ENCODE results near the gene PTPRB. TPM values are rescaled to one million over a fixed set of nuclear protein-coding genes. Genes with fewer than 3 reads are reported as not detected.
"Not testable (repeated sequence)": the region's sequence is repeated elsewhere in the genome, so short reads cannot be mapped to it uniquely, and the experiment has no call there.

Gene PTPRB
- total RNA-seq, 2 donors from 2014 or later: 11.2 to 20.3 TPM

DNA sequence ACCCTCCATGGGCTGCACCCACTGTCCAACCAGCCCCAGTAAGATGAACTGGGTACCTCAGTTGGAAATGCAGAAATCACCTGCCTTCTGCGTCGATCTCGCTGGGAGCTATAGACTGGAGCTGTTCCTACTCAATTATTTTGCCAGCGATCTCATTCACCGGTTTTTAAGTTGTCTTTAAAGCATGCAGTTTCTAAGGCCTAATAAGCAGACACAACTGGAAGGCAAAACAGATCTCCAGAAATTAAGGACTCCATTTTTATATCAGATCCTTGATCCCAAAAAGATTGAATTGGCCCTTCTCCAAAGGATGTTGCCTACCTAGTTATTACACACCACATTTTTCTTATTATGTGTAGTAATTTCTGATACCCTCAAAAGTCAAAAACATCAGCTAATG lies 139.7 kb downstream of the PTPRB start:
- Histone ChIP-seq H3K27me3 (replicated peaks; ENCODE audit: insufficient read depth) (no peaks in the 10 kb centered on the region), H3K9me3 (no peaks in the 10 kb centered on the region), H3K27ac (no peak overlapping the region), H3K36me3 (no peaks in the 10 kb centered on the region), H3K4me3 (no peak overlapping the region), H3K4me1 (replicated peaks) (no peaks in the 10 kb centered on the region)
- no peak for DNase-seq (ENCODE audit: low spot score)
- WGBS: 98% methylated on average over 5 of the region's 5 CpGs
- TF ChIP-seq, protein P1, sequence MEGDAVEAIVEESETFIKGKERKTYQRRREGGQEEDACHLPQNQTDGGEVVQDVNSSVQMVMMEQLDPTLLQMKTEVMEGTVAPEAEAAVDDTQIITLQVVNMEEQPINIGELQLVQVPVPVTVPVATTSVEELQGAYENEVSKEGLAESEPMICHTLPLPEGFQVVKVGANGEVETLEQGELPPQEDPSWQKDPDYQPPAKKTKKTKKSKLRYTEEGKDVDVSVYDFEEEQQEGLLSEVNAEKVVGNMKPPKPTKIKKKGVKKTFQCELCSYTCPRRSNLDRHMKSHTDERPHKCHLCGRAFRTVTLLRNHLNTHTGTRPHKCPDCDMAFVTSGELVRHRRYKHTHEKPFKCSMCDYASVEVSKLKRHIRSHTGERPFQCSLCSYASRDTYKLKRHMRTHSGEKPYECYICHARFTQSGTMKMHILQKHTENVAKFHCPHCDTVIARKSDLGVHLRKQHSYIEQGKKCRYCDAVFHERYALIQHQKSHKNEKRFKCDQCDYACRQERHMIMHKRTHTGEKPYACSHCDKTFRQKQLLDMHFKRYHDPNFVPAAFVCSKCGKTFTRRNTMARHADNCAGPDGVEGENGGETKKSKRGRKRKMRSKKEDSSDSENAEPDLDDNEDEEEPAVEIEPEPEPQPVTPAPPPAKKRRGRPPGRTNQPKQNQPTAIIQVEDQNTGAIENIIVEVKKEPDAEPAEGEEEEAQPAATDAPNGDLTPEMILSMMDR (IDR thresholded peaks at IDR 0.05): no peak
- TF ChIP-seq POLR2A (IDR thresholded peaks at IDR 0.05) (no peak), POLR2AphosphoS5 (IDR thresholded peaks at IDR 0.05) (no peak)
- intact Hi-C loops (cut with DNase I): no loop called here

- H3K4me1 ChIP-seq (replicated peaks); H3K27me3 ChIP-seq (replicated peaks; ENCODE audit: insufficient read depth); DNase-seq (ENCODE audit: low spot score); H3K36me3 ChIP-seq; H3K27ac ChIP-seq; H3K4me3 ChIP-seq; H3K9me3 ChIP-seq; intact Hi-C loops (cut with DNase I): not testable (repeated sequence)
- WGBS: 88% methylated on average over 1 of the region's 1 CpG
Observed at GRCh38 chr12:70492904-70493303, 144.3 kb downstream of the PTPRB start.

DNA sequence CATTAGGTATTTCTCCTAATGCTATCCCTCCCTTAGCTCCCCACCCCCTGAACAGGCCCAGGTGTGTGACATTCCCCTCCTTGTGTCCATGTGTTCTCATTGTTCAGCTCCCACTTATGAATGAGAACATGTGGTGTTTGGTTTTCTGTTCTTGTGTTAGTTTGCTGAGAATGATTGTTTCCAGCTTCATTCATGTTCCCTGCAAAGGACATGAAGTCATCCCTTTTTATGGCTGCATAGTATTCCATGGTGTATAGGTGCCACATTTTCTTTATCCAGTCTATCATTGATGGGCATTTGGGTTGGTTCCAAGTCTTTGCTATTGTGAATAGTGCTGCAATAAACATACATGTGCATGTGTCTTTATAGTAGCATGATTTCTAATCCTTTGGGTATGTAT lies 146.3 kb downstream of the PTPRB start:
- H3K36me3 ChIP-seq; H3K27me3 ChIP-seq (replicated peaks; ENCODE audit: insufficient read depth); H3K4me3 ChIP-seq; intact Hi-C loops (cut with DNase I); H3K4me1 ChIP-seq (replicated peaks); H3K9me3 ChIP-seq; H3K27ac ChIP-seq; DNase-seq (ENCODE audit: low spot score): not testable (repeated sequence)

GRCh38 chr12:70487440-70487839 lies 149.8 kb downstream of the PTPRB start:
- Histone ChIP-seq H3K4me3 (no peak overlapping the region), H3K9me3 (no peaks in the 10 kb centered on the region), H3K36me3 (no peaks in the 10 kb centered on the region), H3K27me3 (replicated peaks; ENCODE audit: insufficient read depth) (no peaks in the 10 kb centered on the region), H3K4me1 (replicated peaks) (no peaks in the 10 kb centered on the region), H3K27ac (no peak overlapping the region)
- intact Hi-C loops (cut with DNase I): no loop called here
- 65% methylated on average over 2 of the region's 2 CpGs for WGBS
- TF ChIP-seq POLR2AphosphoS5 (IDR thresholded peaks at IDR 0.05): no peak
- no peak for TF ChIP-seq POLR2A (IDR thresholded peaks at IDR 0.05)
- TF ChIP-seq, protein P1 (IDR thresholded peaks at IDR 0.05): no peak
- DNase-seq (ENCODE audit: low spot score): no peak

- intact Hi-C loops (cut with DNase I): no loop called here
- 52% methylated on average over 2 of the region's 2 CpGs for WGBS
- no peaks in the 10 kb centered on the region for H3K4me1 ChIP-seq (replicated peaks)
- no peak overlapping the region for H3K4me3 ChIP-seq
- H3K9me3 ChIP-seq: no peaks in the 10 kb centered on the region
- no peak for DNase-seq (ENCODE audit: low spot score)
- no peaks in the 10 kb centered on the region for H3K27me3 ChIP-seq (replicated peaks; ENCODE audit: insufficient read depth)
- H3K36me3 ChIP-seq: no peaks in the 10 kb centered on the region
- no peak overlapping the region for H3K27ac ChIP-seq
- TF ChIP-seq, protein P1 (IDR thresholded peaks at IDR 0.05): no peak
- TF ChIP-seq POLR2AphosphoS5 (IDR thresholded peaks at IDR 0.05) (no peak), POLR2A (IDR thresholded peaks at IDR 0.05) (no peak)
Observed at GRCh38 chr12:70486588-70486987, 150.6 kb downstream of the PTPRB start.

GRCh38 chr12:70485704-70486103 lies 151.5 kb downstream of the PTPRB start:
- H3K4me3 ChIP-seq: no peak overlapping the region
- no peaks in the 10 kb centered on the region for H3K36me3 ChIP-seq
- intact Hi-C loops (cut with DNase I): no loop called here
- H3K27me3 ChIP-seq (replicated peaks; ENCODE audit: insufficient read depth): no peaks in the 10 kb centered on the region
- WGBS: 87% methylated on average over 3 of the region's 3 CpGs
- DNase-seq (ENCODE audit: low spot score): no peak
- H3K27ac ChIP-seq: no peak overlapping the region
- H3K9me3 ChIP-seq: no peaks in the 10 kb centered on the region
- TF ChIP-seq POLR2A (IDR thresholded peaks at IDR 0.05): no peak
- H3K4me1 ChIP-seq (replicated peaks): no peaks in the 10 kb centered on the region
